Measurements from ENCODE around the gene RRP9.
"Not testable (repeated sequence)": the region's sequence is repeated elsewhere in the genome, so short reads cannot be mapped to it uniquely, and the experiment has no call there.

GRCh38 chr3:51990501-51990971 lies 48.8 kb upstream of the RRP9 start:
- not testable (repeated sequence) for TF ChIP-seq YY1 (IDR thresholded peaks at IDR 0.05; ENCODE audit: insufficient read depth, insufficient read length); ZNF274 (IDR thresholded peaks at IDR 0.05; ENCODE audit: low read depth, low read length)

Data from NT2/D1 (cell line).